Measurements from ENCODE around the gene GSAP.

The GSAP gene

GRCh38 chr7:77439572-77439971 is 23.4 kb upstream of the GSAP start:
- no peaks in the 10 kb centered on the region for H4K20me1 ChIP-seq (ENCODE audit: low read depth, low read length)
- H3K27ac ChIP-seq (ENCODE audit: low read depth, low read length), result no peak overlapping the region
- no peaks in the 10 kb centered on the region for H3K9me3 ChIP-seq (ENCODE audit: insufficient read depth, low read length)
- no peak overlapping the region for H3K4me2 ChIP-seq (ENCODE audit: low read depth, low read length, poor library complexity, severe bottlenecking)
- H2AFZ ChIP-seq (ENCODE audit: low read depth, low read length, severe bottlenecking), result no peak overlapping the region
- no peak overlapping the region for H3K4me3 ChIP-seq (ENCODE audit: insufficient read depth, low read length, poor library complexity, severe bottlenecking)
- H3K27me3 ChIP-seq (ENCODE audit: low read length), result no peaks in the 10 kb centered on the region
- H3K79me2 ChIP-seq (ENCODE audit: insufficient read depth, low read length), result no peaks in the 10 kb centered on the region
- no peaks in the 10 kb centered on the region for H3K36me3 ChIP-seq (ENCODE audit: low read length)
- no peaks in the 10 kb centered on the region for H3F3A ChIP-seq (ENCODE audit: insufficient read depth)
- TF ChIP-seq, protein P1, sequence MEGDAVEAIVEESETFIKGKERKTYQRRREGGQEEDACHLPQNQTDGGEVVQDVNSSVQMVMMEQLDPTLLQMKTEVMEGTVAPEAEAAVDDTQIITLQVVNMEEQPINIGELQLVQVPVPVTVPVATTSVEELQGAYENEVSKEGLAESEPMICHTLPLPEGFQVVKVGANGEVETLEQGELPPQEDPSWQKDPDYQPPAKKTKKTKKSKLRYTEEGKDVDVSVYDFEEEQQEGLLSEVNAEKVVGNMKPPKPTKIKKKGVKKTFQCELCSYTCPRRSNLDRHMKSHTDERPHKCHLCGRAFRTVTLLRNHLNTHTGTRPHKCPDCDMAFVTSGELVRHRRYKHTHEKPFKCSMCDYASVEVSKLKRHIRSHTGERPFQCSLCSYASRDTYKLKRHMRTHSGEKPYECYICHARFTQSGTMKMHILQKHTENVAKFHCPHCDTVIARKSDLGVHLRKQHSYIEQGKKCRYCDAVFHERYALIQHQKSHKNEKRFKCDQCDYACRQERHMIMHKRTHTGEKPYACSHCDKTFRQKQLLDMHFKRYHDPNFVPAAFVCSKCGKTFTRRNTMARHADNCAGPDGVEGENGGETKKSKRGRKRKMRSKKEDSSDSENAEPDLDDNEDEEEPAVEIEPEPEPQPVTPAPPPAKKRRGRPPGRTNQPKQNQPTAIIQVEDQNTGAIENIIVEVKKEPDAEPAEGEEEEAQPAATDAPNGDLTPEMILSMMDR (IDR thresholded peaks at IDR 0.05; ENCODE audit: insufficient read depth, low read length, poor library complexity, severe bottlenecking), result no peak
- TF ChIP-seq EZH2phosphoT487 (conservative IDR thresholded peaks at IDR 0.05; ENCODE audit: low read length), result no peak
- no peak overlapping the region for H3K9ac ChIP-seq (ENCODE audit: low read length)
- no peaks in the 10 kb centered on the region for H3K9me2 ChIP-seq (replicated peaks; ENCODE audit: insufficient read depth, low read length)

DNA sequence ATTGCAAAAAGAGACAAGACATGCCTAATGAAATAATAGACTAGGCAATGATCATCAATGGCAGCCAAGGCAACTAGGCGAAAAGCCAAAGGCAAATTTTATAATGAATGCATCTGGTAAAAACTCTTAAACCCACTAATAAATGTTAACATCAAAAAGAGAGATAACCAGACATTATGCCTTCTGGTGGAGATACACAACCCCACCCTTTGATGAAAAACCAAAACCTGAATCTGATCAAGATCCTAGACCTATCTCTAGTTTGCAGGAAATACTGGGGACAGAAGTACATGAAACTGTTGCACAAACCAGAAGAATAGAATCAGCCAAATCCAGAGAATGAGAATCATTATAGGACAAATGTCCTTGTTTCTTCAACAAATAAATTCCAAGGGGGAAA is 22.0 kb upstream of the GSAP start:
- no peaks in the 10 kb centered on the region for H3F3A ChIP-seq (ENCODE audit: insufficient read depth)
- no peak overlapping the region for H3K9ac ChIP-seq (ENCODE audit: low read length)
- no peak for TF ChIP-seq EZH2phosphoT487 (conservative IDR thresholded peaks at IDR 0.05; ENCODE audit: low read length)
- TF ChIP-seq, protein P1 (IDR thresholded peaks at IDR 0.05; ENCODE audit: insufficient read depth, low read length, poor library complexity, severe bottlenecking), result no peak
- H3K9me2 ChIP-seq (replicated peaks; ENCODE audit: insufficient read depth, low read length), result no peaks in the 10 kb centered on the region
- H3K4me3 ChIP-seq (ENCODE audit: insufficient read depth, low read length, poor library complexity, severe bottlenecking), result no peak overlapping the region
- no peaks in the 10 kb centered on the region for H3K36me3 ChIP-seq (ENCODE audit: low read length)
- H3K27ac ChIP-seq (ENCODE audit: low read depth, low read length), result no peak overlapping the region
- H3K9me3 ChIP-seq (ENCODE audit: insufficient read depth, low read length), result no peaks in the 10 kb centered on the region
- H2AFZ ChIP-seq (ENCODE audit: low read depth, low read length, severe bottlenecking), result no peak overlapping the region
- H3K4me2 ChIP-seq (ENCODE audit: low read depth, low read length, poor library complexity, severe bottlenecking), result no peak overlapping the region
- no peaks in the 10 kb centered on the region for H3K79me2 ChIP-seq (ENCODE audit: insufficient read depth, low read length)
- no peaks in the 10 kb centered on the region for H4K20me1 ChIP-seq (ENCODE audit: low read depth, low read length)
- H3K27me3 ChIP-seq (ENCODE audit: low read length), result no peaks in the 10 kb centered on the region

DNA sequence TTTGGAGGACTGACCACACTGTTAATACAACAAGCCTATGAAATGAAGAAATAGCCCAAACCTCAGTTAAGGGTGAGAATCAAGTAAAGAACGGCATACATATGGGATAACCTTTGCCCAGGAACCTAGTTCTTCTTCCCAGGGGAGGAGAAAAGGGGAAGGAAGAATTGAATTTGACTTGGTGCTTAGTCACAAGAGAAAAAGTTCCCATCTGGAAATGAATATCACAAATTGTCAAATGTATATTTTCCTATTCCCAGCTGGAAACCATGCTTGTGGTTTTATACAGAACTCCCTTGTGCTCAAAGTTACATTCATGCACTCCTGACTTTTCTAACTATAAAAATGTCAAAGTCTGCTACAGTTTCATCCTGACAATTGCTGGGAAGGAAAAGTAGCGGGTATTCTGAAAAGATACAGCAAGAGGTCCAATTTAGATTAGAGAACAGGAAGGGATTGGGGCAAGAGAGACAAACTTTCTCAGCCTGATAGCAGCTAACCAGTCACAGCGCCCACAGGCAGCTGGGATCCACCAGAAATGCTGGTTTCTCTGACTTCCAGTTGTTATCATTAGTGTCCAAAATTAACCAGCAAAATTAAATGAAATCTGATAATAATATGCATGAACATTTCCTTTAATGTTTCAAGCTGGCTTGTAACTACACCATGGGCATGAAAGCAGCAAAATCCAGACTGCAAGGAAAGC is 18.6 kb upstream of the GSAP start:
- no peak for TF ChIP-seq EZH2phosphoT487 (conservative IDR thresholded peaks at IDR 0.05; ENCODE audit: low read length)
- TF ChIP-seq, protein P1 (IDR thresholded peaks at IDR 0.05; ENCODE audit: insufficient read depth, low read length, poor library complexity, severe bottlenecking), result no peak
- H3F3A ChIP-seq (ENCODE audit: insufficient read depth), result no peaks in the 10 kb centered on the region
- H3K4me3 ChIP-seq (ENCODE audit: insufficient read depth, low read length, poor library complexity, severe bottlenecking), result no peak overlapping the region
- H3K9me2 ChIP-seq (replicated peaks; ENCODE audit: insufficient read depth, low read length), result no peaks in the 10 kb centered on the region
- no peaks in the 10 kb centered on the region for H4K20me1 ChIP-seq (ENCODE audit: low read depth, low read length)
- H3K9me3 ChIP-seq (ENCODE audit: insufficient read depth, low read length), result no peaks in the 10 kb centered on the region
- H3K27ac ChIP-seq (ENCODE audit: low read depth, low read length), result no peak overlapping the region
- H2AFZ ChIP-seq (ENCODE audit: low read depth, low read length, severe bottlenecking), result no peak overlapping the region
- H3K27me3 ChIP-seq (ENCODE audit: low read length), result no peaks in the 10 kb centered on the region
- no peak overlapping the region for H3K9ac ChIP-seq (ENCODE audit: low read length)
- no peaks in the 10 kb centered on the region for H3K79me2 ChIP-seq (ENCODE audit: insufficient read depth, low read length)
- H3K36me3 ChIP-seq (ENCODE audit: low read length), result no peaks in the 10 kb centered on the region
- no peak overlapping the region for H3K4me2 ChIP-seq (ENCODE audit: low read depth, low read length, poor library complexity, severe bottlenecking)

Data from SU-DHL-6 (cell line).